ENCODE measurements around the gene AOC1.
"Not testable (repeated sequence)": the region's sequence is repeated elsewhere in the genome, so short reads cannot be mapped to it uniquely, and the experiment has no call there.

Gene AOC1

DNA sequence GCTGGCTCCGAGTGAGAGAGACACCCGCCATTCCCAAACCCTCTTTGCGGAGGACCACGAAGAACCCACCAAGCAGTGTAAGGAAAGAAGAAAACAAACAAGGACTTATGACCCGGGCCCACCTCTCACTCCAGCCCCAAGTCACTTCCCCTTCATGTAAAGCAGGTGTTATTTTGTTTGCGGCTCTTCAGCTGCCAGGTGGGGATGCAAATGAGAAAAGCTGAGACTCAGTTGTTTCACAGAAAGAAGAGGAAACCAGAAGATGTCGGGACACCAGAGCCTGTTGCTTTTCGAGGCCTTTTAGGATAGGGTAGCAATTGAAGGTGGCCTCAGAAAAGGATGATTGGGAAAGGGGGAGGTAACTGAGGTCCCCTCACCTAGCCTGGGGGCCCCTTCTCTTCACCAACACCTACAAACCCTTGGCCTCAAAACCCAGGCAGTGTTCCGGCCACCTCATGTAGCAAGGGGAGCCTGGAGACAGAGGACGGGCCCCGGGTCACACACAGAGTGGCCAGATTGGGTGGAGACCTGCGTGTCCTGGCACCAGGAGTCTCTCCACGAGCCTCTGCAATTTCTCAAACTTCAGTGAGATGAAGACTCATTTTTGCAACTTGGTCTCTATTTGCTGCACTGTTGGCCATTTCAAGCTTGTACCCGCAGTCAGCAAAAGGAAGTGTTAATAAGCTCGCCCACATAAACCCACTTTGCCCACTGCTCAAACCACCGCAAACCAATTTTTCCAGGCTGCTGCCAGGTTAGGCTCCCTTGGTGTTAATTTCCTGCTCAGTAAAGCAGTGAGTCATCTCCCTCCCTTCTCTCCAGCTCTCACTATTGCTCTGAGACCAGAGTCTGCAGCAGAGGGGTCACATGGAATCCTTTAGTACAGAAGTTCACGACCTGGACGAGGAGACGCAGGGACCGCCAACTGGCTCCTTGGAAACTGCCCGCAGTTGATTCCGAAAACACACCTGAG is 45.5 kb downstream of the AOC1 start:
- no peak for DNase-seq (ENCODE audit: low spot score)

DNA sequence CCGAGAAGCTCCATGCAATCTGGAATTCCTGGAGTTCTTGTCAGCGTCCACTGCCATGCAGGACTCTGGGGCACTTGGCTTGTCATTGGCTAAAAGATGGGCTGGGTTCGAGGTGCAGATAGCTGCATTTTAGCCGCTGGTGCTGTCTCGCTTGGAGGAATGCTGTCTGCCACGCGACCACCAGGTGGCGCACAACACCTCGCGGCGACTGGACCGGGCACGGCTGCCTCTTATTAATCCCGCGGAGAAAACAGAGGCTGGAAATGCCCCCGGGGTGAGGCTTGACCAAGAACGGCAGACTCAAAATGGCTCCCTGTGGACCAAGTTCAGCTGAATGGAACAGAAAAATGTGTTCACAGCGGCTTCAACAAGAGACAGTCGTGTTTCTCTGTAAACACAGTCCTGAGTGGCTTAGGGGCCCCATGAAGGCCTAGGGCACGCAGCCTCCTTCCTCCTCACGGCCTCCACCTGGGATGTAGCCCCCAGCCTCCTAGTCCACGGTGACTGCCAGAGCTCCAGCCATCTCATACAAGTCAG is 46.2 kb downstream of the AOC1 start:
- DNase-seq (ENCODE audit: low spot score) = peak; percentile 90

DNA sequence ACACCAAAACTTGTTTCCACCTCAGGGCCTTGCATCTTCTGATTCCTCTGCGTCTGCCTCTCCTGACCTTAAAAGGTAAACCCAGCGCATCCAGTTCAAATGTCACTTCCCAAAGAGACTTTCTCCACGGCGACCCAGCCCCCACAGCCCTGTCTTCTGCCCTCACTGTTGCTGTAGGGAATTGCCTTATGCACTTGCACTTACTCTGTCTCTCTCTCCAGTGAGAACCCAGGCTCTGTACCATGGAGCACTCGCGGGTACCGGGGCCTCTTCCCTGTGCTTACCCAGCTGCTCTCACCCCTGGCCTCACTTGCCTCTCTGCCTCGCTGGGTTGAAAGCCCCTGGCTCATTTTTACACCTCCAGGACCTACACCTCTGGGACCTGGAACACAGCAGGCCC is 48.4 kb downstream of the AOC1 start:
- no peak for DNase-seq (ENCODE audit: low spot score)

DNA sequence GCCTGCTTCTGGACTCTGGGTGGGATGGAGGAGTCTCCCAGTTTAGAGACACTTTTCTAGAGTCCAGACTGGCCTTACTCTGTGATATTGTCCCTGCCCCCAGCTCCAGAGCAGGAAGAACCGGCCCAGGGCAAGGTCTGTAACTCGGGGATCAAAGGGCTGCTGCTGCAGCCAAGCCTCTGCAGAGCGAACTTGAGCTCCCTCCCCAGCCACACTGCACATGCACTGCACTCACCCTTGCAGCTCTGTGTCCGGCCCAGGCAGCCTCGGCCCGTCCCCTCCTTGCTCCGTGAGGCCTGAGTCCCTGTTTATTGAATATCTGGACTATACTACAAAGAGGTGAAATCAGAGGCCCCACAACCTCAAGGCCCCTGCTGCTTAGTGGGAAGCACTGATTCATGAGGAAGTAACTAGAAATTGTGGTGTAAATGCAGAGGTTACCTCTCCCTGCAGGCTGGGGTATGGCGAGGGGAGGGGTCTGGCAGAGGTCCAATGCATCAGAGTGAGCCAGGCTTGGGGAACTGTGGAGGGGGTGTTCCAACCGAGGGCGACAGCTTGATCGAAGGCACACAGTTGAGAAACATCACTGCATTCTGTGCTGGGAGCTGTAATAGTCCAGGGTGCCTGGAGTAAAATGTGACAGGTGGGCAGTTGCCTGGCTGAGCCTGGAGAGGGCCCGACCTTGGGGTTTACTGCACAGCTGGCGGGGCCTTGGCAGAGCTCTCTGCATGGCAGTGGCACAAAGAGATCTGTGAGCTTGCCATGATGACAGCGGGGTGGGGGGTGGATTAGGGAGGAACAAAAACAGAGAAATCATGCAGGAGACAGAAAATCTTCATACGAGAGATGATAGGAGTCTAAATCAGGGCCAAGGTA is 49.1 kb downstream of the AOC1 start:
- no peak for DNase-seq (ENCODE audit: low spot score)

DNA sequence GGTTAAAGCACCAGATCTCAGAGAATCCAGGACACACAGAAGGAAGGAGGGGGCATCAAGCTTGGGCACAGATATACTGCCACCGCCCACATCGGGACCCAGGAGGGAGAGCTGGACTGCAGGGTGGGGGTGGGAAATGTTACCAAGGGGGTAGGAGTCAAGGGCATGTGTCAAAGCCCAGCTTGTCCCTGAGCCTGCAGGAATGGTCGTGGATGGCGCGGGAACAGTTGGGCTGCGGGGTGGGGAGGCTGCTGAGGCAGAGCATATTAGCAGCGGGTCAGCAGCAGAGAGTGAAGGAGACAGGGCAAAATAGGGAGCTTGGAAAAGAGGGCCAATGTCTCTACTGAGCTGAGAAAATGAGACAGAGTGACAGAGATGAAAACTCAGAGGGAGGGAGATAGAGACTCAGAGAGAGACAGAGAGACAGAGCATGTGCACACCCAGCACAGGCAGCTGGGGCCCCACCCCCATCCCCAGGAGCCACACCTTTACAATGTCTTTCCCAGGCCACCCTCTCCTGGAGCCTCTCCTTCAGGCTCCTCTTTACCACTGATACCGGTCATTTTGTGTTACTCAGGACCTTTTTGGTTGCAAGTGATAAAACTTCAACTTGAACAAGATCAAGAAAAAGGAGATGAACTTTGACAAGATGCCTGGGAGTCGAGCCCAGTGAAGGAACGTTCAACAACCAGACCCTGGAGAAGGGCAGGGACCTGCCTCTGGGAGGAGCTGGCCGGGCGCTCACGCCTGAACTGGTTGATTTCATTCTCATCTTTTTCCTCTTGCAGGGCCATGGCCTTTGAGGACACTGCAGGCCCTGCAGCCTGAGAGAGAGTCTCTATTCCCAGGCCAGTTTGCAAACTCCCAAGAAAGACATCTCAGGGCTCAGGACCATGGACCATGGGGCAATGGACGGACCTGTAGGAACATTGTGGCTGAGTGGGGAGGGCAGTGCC is 50.0 kb downstream of the AOC1 start:
- no peak for DNase-seq (ENCODE audit: low spot score)

DNA sequence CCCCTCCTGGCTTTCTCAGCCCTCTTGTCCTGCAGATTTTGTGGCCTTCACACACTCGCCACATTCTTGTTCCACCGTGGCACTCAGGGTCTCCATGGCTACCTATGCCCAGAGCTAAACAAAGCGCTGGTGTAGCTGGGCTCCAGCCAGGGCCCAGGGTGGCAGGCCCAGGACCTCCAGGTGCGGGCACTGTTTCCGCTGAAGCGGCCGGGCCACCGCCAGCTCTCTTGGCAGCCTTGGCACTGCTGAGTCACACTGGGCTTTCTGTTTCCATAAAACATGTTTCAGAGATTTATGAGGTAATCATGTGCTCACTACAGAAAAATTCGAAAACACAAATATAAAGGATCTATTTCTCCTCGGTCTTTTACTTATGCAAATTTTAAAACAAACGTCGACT is 51.3 kb downstream of the AOC1 start:
- no peak for DNase-seq (ENCODE audit: low spot score)

DNA sequence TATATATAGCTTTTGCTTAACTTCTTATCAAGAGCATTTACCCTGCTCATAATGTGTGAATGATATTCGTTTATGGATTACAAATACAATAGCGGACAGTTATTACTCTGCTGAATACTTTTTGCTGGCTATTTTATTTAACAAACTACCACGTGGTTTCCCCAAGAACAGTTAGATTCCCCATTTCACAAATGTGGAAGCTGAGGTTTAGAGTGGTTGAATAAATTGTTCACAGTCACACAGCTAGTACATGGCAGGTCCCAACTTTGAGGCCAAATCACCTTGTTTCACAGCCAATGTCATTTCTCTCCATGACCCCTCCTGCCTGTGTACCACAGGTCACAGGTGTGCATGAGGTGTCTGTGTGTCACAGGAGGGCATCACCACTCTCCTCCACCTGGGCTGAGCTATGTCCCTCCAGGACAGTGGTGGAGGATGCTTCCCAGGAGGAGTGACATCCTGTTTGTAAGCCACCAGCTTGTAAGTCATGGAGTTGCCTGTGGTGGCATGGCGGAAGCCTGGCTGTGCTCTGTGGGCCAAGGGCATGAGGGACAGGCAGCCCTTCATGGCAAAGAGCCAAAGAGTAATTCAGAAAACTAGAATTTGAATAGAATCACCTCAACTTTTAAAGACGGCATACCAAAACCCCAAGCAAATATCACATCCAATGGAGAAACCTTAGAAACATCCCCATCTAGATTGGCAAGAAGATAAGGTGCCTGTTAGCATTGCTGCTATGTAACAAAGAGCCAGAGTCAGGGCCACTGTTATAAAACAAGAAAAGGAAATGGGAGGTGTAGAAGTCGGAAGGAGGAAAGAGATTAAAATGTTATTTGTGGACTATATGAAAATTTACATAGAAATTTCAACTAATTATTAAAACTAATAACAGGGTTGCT is 51.9 kb downstream of the AOC1 start:
- DNase-seq (ENCODE audit: low spot score) = no peak

DNA sequence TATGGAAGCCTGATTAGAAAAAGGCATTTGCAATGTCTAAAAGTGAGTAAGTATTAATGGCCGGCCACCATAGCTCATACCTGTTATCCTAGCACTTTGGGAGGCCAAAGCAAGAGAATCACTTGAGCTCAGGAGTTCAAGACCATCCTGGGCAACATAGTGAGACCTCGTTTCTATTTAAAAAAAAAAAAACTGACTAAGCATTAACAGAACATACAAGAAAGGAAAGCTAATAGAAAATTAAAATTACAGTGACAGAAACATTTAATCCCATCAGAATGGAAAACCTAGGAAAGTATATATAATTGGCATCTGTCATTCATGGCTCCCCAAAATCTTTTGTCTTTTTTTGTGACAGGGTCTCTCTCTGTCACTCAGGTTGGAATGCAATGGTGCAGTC is 55.9 kb downstream of the AOC1 start:
- DNase-seq (ENCODE audit: low spot score) = no peak

DNA sequence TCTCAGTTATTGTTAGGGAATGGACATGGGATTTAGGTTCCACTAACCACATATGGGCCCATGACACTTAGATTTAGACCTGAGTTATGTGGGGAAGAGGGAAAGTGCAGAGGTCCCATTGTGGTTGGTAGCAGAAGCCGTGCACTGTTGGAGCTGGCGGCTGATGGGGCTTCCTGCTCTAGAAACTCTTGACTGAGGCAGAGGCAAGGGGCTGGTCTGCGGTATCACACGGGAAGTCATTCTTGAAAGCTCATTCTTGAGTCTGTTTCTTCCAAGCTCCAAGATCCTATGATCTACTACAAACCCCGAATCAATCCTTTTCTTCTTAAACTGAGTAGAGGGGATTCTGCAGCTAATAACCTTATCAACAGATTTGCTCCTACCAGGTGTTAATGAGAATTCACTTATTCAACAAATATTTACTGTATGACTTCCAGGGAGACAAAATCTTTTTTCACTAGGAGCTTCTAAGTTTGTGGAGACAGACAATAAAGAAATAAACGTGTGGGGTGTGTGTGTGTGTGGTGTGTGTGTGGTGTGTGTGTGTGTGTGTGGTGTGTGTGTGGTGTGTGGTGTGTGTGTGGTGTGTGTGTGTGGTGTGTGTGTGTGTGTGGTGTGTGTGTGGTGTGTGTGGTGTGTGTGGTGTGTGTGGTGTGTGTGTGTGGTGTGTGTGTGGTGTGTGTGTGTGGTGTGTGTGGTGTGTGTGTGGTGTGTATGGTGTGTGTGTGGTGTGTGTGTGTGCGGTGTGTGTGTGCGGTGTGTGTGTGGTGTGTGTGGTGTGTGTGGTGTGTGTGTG is 57.1 kb downstream of the AOC1 start:
- no peak for DNase-seq (ENCODE audit: low spot score)

DNA sequence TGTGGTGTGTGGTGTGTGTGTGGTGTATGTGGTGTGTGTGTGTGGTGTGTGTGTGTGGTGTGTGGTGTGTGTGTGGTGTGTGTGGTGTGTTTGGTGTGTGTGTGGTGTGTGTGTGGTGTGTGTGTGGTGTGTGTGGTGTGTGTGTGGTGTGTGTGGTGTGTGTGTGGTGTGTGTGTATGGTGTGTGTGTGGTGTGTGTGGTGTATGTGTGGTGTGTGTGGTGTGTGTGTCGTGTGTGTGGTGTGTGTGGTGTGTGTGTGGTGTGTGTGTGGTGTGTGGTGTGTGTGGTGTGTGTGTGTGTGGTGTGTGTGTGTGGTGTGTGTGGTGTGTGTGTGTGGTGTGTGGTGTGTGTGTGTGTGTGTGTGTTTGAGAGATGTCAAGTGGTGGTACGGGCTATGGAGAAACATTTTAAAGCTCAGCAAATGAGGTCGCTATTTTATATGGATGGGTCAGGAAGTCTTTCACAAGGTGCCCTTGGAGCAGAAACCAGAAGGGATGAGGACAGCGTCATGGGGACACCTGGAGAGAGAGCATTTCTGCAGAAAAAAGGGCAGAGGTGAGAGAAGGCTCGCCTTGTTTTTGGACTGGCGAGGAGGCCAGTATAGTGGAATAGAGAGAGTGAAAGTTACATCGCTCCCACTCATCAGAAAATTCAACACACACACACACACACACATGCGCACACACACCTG is 58.1 kb downstream of the AOC1 start:
- DNase-seq (ENCODE audit: low spot score) = not testable (repeated sequence)

DNA sequence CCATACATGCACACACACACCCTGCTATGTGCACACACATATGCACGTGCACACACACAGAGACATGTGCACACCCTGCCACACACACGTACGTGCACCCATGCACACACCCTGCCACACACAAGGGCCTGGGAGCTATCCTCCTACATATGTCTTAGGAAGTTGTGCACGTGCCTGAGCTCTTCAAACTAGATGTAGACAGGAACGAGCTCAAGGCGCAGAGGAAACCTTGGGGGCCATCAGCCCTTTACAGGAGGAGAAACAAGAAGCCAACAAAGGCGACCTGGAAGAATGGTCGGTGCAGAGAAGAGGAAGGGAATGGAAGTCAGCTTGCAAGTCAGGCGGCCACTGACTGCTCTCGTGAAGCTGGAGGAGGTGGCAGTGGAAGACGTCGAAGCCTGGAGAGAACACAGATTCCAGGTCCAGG is 58.7 kb downstream of the AOC1 start:
- no peak for DNase-seq (ENCODE audit: low spot score)

All from HuH-7 (cell line).